ENCODE measurements around the gene CELF3.

DNA sequence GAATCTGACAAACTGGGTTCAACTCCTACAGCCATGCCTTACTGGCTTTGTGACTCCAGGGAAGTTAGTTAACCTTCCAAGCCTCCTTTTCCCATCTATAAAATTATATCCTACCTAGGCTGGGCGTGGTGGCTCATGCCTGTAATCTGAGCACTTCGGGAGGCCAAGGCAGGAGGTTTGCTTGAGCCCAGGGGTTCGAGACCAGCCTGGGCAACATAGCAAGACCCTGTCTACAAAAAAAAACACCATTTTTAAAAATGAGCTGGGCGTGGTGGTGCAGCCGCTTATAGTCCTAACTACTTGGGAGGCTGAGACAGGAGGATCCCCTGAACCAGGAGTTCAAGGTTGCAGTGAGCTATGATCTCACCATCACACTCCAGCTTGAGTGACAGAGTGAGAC lies 15.1 kb downstream of the CELF3 start:
- TF ChIP-seq, protein P1, sequence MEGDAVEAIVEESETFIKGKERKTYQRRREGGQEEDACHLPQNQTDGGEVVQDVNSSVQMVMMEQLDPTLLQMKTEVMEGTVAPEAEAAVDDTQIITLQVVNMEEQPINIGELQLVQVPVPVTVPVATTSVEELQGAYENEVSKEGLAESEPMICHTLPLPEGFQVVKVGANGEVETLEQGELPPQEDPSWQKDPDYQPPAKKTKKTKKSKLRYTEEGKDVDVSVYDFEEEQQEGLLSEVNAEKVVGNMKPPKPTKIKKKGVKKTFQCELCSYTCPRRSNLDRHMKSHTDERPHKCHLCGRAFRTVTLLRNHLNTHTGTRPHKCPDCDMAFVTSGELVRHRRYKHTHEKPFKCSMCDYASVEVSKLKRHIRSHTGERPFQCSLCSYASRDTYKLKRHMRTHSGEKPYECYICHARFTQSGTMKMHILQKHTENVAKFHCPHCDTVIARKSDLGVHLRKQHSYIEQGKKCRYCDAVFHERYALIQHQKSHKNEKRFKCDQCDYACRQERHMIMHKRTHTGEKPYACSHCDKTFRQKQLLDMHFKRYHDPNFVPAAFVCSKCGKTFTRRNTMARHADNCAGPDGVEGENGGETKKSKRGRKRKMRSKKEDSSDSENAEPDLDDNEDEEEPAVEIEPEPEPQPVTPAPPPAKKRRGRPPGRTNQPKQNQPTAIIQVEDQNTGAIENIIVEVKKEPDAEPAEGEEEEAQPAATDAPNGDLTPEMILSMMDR (optimal IDR thresholded peaks at IDR 0.05 in 1 of 3, IDR thresholded peaks at IDR 0.05 in 1 of 3, conservative IDR thresholded peaks at IDR 0.05 in 1 of 3; ENCODE audit: extremely low read depth in 1 of 3, insufficient read depth in 2 of 3, low read length in 3 of 3) = no peak
- no peak for TF ChIP-seq EZH2 (IDR thresholded peaks at IDR 0.05; ENCODE audit: low read length)
